Activated CD8-positive, alpha-beta memory T cell treated with anti-CD3 and anti-CD28 coated beads for 4 hours (primary cell): ENCODE results near the gene DLD.
"Not testable (repeated sequence)": the region's sequence is repeated elsewhere in the genome, so short reads cannot be mapped to it uniquely, and the experiment has no call there.

ENCODE experiments used
- DNase-seq, 2 donors: peaks; one replicate each; pipeline ENCODE4 v3.0.0-alpha.2; 2020; ENCODE audit warnings: low read depth in 2 of 2

The DLD gene

GRCh38 chr7:107915541-107915940 is 24.6 kb downstream of the DLD start:
- no peak for DNase-seq

- DNase-seq = no peak
Measured at GRCh38 chr7:107917763-107918651, 27.0 kb downstream of the DLD start.

- no peak for DNase-seq
Measured at GRCh38 chr7:107918948-107919347, 28.0 kb downstream of the DLD start.

GRCh38 chr7:107920048-107920772 is 29.2 kb downstream of the DLD start:
- no peak for DNase-seq

GRCh38 chr7:107921826-107922225 is 30.8 kb downstream of the DLD start:
- DNase-seq = not testable (repeated sequence)

- no peak for DNase-seq
Measured at GRCh38 chr7:107922886-107923285, 31.9 kb downstream of the DLD start.

GRCh38 chr7:107924841-107925504 is 34.0 kb downstream of the DLD start:
- no peak for DNase-seq

- no peak for DNase-seq
Measured at GRCh38 chr7:107926481-107926880, 35.5 kb downstream of the DLD start.

GRCh38 chr7:107931740-107932515 is 40.9 kb downstream of the DLD start:
- DNase-seq = no peak

- no peak for DNase-seq
Measured at GRCh38 chr7:107932805-107933204, 41.8 kb downstream of the DLD start.

GRCh38 chr7:107933386-107934013 is 42.5 kb downstream of the DLD start:
- no peak for DNase-seq

- no peak for DNase-seq
Measured at GRCh38 chr7:107934991-107935770, 44.2 kb downstream of the DLD start.

- no peak for DNase-seq
Measured at GRCh38 chr7:107936312-107936711, 45.3 kb downstream of the DLD start.

- DNase-seq = no peak
Measured at GRCh38 chr7:107937531-107937930, 46.5 kb downstream of the DLD start.

- DNase-seq = no peak
Measured at GRCh38 chr7:107938456-107939250, 47.7 kb downstream of the DLD start.

- no peak for DNase-seq
Measured at GRCh38 chr7:107939573-107940489, 48.8 kb downstream of the DLD start.

- DNase-seq = no peak
Measured at GRCh38 chr7:107940951-107941350, 50.0 kb downstream of the DLD start.

GRCh38 chr7:107943018-107943417 is 52.0 kb downstream of the DLD start:
- DNase-seq = no peak
